Measurements from ENCODE around the gene REXO5. TPM values are rescaled to one million over a fixed set of nuclear protein-coding genes. Genes with fewer than 3 reads are reported as not detected.

Gene REXO5
- total and polyA plus RNA-seq, 2 donors (not counting 3 experiments of a cell fraction or from before 2014, with no cell fraction given) = 2.3 to 11.5 TPM

DNA sequence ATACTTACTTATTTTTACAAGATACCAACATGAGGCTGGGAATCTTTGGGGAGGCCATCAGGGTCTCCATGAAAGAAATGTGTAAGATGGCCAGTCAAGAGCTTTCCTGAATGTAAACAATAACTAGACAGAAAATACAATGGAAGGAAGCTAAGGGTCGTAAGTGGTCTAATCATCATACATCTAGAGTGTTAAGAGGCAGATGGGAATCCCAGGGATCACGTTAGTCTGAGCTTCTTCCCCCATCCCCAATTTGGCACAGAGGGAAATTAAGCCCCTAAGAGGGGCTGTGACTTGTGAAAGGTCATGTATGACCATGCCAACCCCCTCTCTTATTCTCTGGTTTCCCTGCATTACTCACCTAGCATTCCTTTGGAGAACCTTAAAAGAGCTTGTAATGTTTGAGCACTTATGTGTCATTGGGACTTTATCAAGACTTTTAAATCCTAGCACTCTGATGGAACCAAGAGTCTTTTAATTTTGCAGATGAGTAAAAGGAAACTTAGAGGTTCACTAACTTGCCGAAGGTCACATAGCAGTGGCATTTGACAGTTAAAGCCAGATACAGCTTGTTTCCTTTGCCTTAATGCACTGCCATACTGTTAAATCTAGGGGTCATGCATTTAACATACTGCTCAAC is 47.8 kb downstream of the REXO5 start:
- FAIRE-seq (peak; percentile 90), DNase-seq (ENCODE audit: low read depth, low spot score) (peak; percentile 63)
- Histone ChIP-seq H4K20me1 (replicated peaks; ENCODE audit: control insufficient read depth, extremely low read depth, insufficient read depth, low read length) (no peaks in the 10 kb centered on the region), H3K9ac (replicated peaks; ENCODE audit: extremely low read depth, insufficient read depth, low read length) (no peak overlapping the region), H3K36me3 (ENCODE audit: control insufficient read depth in 2 of 2, extremely low read depth in 1 of 2, insufficient read depth in 2 of 2, low read length in 2 of 2) (peaks cover 10 to 14% of the 10 kb centered on the region in 2 experiments), H3K9me3 (replicated peaks; ENCODE audit: control insufficient read depth, insufficient read depth, low read length) (no peaks in the 10 kb centered on the region), H3K27ac (ENCODE audit: insufficient read depth, low read depth, low read length) (peak overlapping the region; percentile 66), H3K4me2 (ENCODE audit: insufficient read depth, low read length) (peak overlapping the region; percentile 30), H3K9me1 (replicated peaks; ENCODE audit: control insufficient read depth, extremely low read depth, insufficient read depth, low read length) (no peaks in the 10 kb centered on the region), H3K27me3 (ENCODE audit: control insufficient read depth in 2 of 2, insufficient read depth in 2 of 2, low read length in 2 of 2) (no peaks in the 10 kb centered on the region), H3K4me1 (ENCODE audit: control insufficient read depth, extremely low read depth, insufficient read depth, low read length) (peaks cover 48% of the 10 kb centered on the region), H2AFZ (ENCODE audit: low read depth, low read length) (no peak overlapping the region), H3K79me2 (ENCODE audit: control insufficient read depth, insufficient read depth, low read length) (peaks cover 8% of the 10 kb centered on the region), H3K4me3 (replicated peaks in 1 of 3; ENCODE audit: insufficient read depth in 1 of 3, low read depth in 1 of 3, low read length in 3 of 3) (no peak overlapping the region)
- no peak for TF ChIP-seq JUN (IDR thresholded peaks at IDR 0.05; ENCODE audit: borderline replicate concordance, insufficient read depth, insufficient read length, low read depth)
- no peak for TF ChIP-seq EZH2 (IDR thresholded peaks at IDR 0.05; ENCODE audit: borderline replicate concordance, low read depth, low read length, severe bottlenecking)
- TF ChIP-seq FOS (IDR thresholded peaks at IDR 0.05; ENCODE audit: borderline replicate concordance, insufficient read depth, low read length) = no peak
- TF ChIP-seq POLR2AphosphoS5 (IDR thresholded peaks at IDR 0.05; ENCODE audit: insufficient read depth, low read depth, low read length) = no peak
- TF ChIP-seq MAX (IDR thresholded peaks at IDR 0.05; ENCODE audit: insufficient read depth, insufficient read length) = no peak
- no peak for TF ChIP-seq POLR2A (IDR thresholded peaks at IDR 0.05; ENCODE audit: low read depth, low read length)
- TF ChIP-seq, protein P1, sequence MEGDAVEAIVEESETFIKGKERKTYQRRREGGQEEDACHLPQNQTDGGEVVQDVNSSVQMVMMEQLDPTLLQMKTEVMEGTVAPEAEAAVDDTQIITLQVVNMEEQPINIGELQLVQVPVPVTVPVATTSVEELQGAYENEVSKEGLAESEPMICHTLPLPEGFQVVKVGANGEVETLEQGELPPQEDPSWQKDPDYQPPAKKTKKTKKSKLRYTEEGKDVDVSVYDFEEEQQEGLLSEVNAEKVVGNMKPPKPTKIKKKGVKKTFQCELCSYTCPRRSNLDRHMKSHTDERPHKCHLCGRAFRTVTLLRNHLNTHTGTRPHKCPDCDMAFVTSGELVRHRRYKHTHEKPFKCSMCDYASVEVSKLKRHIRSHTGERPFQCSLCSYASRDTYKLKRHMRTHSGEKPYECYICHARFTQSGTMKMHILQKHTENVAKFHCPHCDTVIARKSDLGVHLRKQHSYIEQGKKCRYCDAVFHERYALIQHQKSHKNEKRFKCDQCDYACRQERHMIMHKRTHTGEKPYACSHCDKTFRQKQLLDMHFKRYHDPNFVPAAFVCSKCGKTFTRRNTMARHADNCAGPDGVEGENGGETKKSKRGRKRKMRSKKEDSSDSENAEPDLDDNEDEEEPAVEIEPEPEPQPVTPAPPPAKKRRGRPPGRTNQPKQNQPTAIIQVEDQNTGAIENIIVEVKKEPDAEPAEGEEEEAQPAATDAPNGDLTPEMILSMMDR (IDR thresholded peaks at IDR 0.05; ENCODE audit: extremely low read depth in 1 of 2, insufficient read depth in 1 of 2, low read depth in 1 of 2, low read length in 2 of 2) = no peak
- TF ChIP-seq GATA2 (IDR thresholded peaks at IDR 0.05; ENCODE audit: insufficient read depth, insufficient read length, low read depth, low read length) = no peak
- TF ChIP-seq MYC (IDR thresholded peaks at IDR 0.05; ENCODE audit: low read depth, low read length) = no peak
- dilution Hi-C loops (cut with MboI; ENCODE audit: extremely low pct_ligation_motif_present, low sequenced_read_pairs) = no loop called here
- ChIA-PET CTCF (interaction anchor here (0.7 to 2.9 kb wide), 13 partner anchors 10 to 230 kb away, joined by 3 to 11 read pairs (median 4); no protein-coding TSS in a partner anchor), POLR2A (interaction anchor here (0.5 to 1.5 kb wide), 6 partner anchors 15 to 48 kb away, joined by 3 to 5 read pairs (median 3); partner anchors contain the start of genes DCUN1D3, ERI2, LYRM1 and REXO5)
- intact Hi-C loops (cut with micrococcal nuclease) = loop anchor here (1.0 to 5.0 kb wide), 5 partner anchors 12 to 423 kb away; partner anchors contain the start of genes CRYM, DCUN1D3 and LYRM1
- TSS peak; percentile 7 for BruUV-seq (replicated peaks)

All from endothelial cell of umbilical vein (primary cell).